ENCODE results near the gene SEMA7A. TPM values are rescaled to one million over a fixed set of nuclear protein-coding genes. Genes with fewer than 3 reads are reported as not detected.
A peak's percentile ranks its signal among the peaks of the same experiment; 100 is the strongest.
"Not testable (repeated sequence)": the region's sequence is repeated elsewhere in the genome, so short reads cannot be mapped to it uniquely, and the experiment has no call there.

SEMA7A gene
- total RNA-seq, 6 experiments from 2014 or later: 115 to 196 (median 129) TPM

GRCh38 chr15:74393423-74393822, 40.3 kb downstream of the SEMA7A start:
- Mint-ChIP-seq H3K27ac (peak overlapping the region; percentile 92), H3K4me1 (ENCODE audit: low read depth) (peaks cover 85% of the 10 kb centered on the region), H3K4me3 (no peak overlapping the region), H3K9me3 (no peaks in the 10 kb centered on the region), H3K36me3 (ENCODE audit: low read depth) (no peaks in the 10 kb centered on the region), H3K27me3 (ENCODE audit: insufficient read depth) (peaks cover 5% of the 10 kb centered on the region)
- no peak for DNase-seq
- no peak for TF ChIP-seq CTCF (IDR thresholded peaks at IDR 0.05)

GRCh38 chr15:74392902-74393301, 40.9 kb downstream of the SEMA7A start:
- Mint-ChIP-seq H3K4me1 (ENCODE audit: low read depth) (peaks cover 80% of the 10 kb centered on the region), H3K27me3 (ENCODE audit: insufficient read depth) (peaks cover 5% of the 10 kb centered on the region), H3K36me3 (ENCODE audit: low read depth) (no peaks in the 10 kb centered on the region), H3K9me3 (no peaks in the 10 kb centered on the region), H3K4me3 (no peak overlapping the region; the same call in 1 of the 2 replicates), H3K27ac (peak overlapping the region; percentile 92)
- DNase-seq: no peak
- no peak for TF ChIP-seq CTCF (IDR thresholded peaks at IDR 0.05)

- no peak for TF ChIP-seq CTCF (IDR thresholded peaks at IDR 0.05)
- peak; percentile 78 for DNase-seq
- Mint-ChIP-seq H3K4me3 (peak overlapping the region; percentile 68), H3K36me3 (ENCODE audit: low read depth) (no peaks in the 10 kb centered on the region), H3K4me1 (ENCODE audit: low read depth) (peaks cover 75% of the 10 kb centered on the region), H3K27me3 (ENCODE audit: insufficient read depth) (peaks cover 5% of the 10 kb centered on the region), H3K27ac (peak overlapping the region; percentile 92), H3K9me3 (no peaks in the 10 kb centered on the region)
Observed at GRCh38 chr15:74392451-74392830, 41.3 kb downstream of the SEMA7A start.

- Mint-ChIP-seq H3K9me3 (no peaks in the 10 kb centered on the region), H3K27me3 (ENCODE audit: insufficient read depth) (peaks cover 5% of the 10 kb centered on the region), H3K4me3 (peak overlapping the region; percentile 68), H3K27ac (peak overlapping the region; percentile 92), H3K36me3 (ENCODE audit: low read depth) (no peaks in the 10 kb centered on the region), H3K4me1 (ENCODE audit: low read depth) (peaks cover 72% of the 10 kb centered on the region)
- TF ChIP-seq CTCF (IDR thresholded peaks at IDR 0.05): no peak
- DNase-seq: no peak
Observed at GRCh38 chr15:74391582-74392450, 41.9 kb downstream of the SEMA7A start.

- peak overlapping the region; percentile 29; the same call in 1 of the 2 replicates for H3K27ac Mint-ChIP-seq
- DNase-seq: no peak
- TF ChIP-seq CTCF (IDR thresholded peaks at IDR 0.05): no peak
- H3K9me3 Mint-ChIP-seq: no peaks in the 10 kb centered on the region
- H3K4me3 Mint-ChIP-seq: no peak overlapping the region
- peaks cover 72% of the 10 kb centered on the region for H3K4me1 Mint-ChIP-seq (ENCODE audit: low read depth)
- peaks cover 3% of the 10 kb centered on the region for H3K27me3 Mint-ChIP-seq (ENCODE audit: insufficient read depth)
- H3K36me3 Mint-ChIP-seq (ENCODE audit: low read depth): no peaks in the 10 kb centered on the region
Observed at GRCh38 chr15:74390647-74391288, 43.0 kb downstream of the SEMA7A start.

GRCh38 chr15:74390049-74390646, 43.6 kb downstream of the SEMA7A start:
- H3K4me1 Mint-ChIP-seq (ENCODE audit: low read depth): peaks cover 72% of the 10 kb centered on the region
- H3K4me3 Mint-ChIP-seq; DNase-seq; H3K36me3 Mint-ChIP-seq (ENCODE audit: low read depth); H3K27me3 Mint-ChIP-seq (ENCODE audit: insufficient read depth); H3K9me3 Mint-ChIP-seq: not testable (repeated sequence)
- peak overlapping the region; percentile 29; the same call in 1 of the 2 replicates for H3K27ac Mint-ChIP-seq

All from HFFc6 (cell line).